Testis (tissue), 2 donors: ENCODE results near the gene ZNF70.

Experiments
- CTCF ChIP-seq, 3 experiments: fragments of 450-650 bp in 2 of 3; fragments of 200-600 bp in 1 of 3; sonication (generic) in 1 of 3; IDR thresholded peaks; one replicate each; pipeline ENCODE4 v1.5.1; 2016 to 2019; ENCODE audit warnings: antibody characterized with exemption in 3 of 3, mild to moderate bottlenecking in 2 of 3, moderate library complexity in 1 of 3
- POLR2A ChIP-seq: fragments of 450-650 bp; IDR thresholded peaks from one replicate; pipeline ENCODE4 v1.6.1; 2017; ENCODE audit warnings: antibody characterized with exemption, mild to moderate bottlenecking, moderate library complexity

- TF ChIP-seq POLR2A: no peak
- TF ChIP-seq CTCF (IDR thresholded peaks at IDR 0.05): no peak
Observed at GRCh38 chr22:23692598-23693291, 58.2 kb downstream of the ZNF70 start.
